Measurements from ENCODE around the gene RTN3.

RTN3 gene

DNA sequence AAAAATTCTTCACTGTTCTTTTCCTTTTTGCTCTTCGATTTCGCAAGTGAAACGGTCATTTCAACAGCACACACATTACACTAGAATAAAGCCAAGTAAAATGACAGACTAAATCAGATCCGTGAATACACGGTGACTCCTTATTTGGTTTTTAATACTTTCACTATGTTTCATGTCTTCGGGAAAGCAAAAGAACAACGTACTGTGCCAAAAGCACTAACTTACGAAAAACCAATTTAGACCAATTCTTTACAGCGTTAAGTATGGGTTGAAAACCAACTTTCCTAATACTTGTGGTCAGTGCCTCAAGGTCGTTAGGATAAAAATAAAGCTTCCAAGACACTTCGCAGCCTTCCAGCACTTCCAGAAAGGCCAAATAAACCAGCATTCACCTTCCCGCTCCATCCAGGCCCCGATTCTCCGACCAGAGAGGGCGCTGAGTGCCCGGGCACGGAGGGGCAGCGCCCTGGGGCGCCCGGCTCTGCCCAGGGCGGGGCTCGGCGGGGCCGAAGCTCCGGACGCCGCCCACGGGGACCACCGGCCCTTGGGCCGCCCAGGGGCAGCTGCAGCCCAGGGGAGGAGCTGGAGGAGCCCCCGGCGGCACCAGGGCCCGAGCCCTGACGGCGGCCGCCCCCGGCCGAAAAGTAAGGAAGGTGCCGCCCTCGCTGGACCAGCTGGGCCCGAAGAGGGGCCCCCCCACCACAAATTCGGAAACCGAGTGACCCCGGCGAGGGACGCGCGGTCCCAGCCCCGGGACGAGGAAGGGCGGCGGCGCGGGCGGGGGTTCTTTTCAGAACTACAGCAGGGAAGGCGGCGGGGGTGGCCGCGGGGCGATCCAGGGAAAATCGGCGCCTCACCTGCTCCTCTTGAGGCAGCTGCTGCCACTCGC, 10.6 kb upstream of the RTN3 start:
- peak; percentile 61 for DNase-seq (ENCODE audit: extremely low spot score)
- TF ChIP-seq, protein P1, sequence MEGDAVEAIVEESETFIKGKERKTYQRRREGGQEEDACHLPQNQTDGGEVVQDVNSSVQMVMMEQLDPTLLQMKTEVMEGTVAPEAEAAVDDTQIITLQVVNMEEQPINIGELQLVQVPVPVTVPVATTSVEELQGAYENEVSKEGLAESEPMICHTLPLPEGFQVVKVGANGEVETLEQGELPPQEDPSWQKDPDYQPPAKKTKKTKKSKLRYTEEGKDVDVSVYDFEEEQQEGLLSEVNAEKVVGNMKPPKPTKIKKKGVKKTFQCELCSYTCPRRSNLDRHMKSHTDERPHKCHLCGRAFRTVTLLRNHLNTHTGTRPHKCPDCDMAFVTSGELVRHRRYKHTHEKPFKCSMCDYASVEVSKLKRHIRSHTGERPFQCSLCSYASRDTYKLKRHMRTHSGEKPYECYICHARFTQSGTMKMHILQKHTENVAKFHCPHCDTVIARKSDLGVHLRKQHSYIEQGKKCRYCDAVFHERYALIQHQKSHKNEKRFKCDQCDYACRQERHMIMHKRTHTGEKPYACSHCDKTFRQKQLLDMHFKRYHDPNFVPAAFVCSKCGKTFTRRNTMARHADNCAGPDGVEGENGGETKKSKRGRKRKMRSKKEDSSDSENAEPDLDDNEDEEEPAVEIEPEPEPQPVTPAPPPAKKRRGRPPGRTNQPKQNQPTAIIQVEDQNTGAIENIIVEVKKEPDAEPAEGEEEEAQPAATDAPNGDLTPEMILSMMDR (IDR thresholded peaks at IDR 0.05; ENCODE audit: control extremely low read depth, extremely low read depth, low read depth, missing control alignments), result peak; percentile 58
- CTCF ChIA-PET, result interaction anchor here (0.7 to 3.6 kb wide), 15 partner anchors 9 to 147 kb away, joined by 3 to 19 read pairs (median 3); partner anchors contain the start of gene RTN3
- POLR2A ChIA-PET, result interaction anchor here (1.1 kb wide), 1 partner anchor 11 kb away, joined by 5 read pairs; the partner anchor contains the start of gene RTN3

DNA sequence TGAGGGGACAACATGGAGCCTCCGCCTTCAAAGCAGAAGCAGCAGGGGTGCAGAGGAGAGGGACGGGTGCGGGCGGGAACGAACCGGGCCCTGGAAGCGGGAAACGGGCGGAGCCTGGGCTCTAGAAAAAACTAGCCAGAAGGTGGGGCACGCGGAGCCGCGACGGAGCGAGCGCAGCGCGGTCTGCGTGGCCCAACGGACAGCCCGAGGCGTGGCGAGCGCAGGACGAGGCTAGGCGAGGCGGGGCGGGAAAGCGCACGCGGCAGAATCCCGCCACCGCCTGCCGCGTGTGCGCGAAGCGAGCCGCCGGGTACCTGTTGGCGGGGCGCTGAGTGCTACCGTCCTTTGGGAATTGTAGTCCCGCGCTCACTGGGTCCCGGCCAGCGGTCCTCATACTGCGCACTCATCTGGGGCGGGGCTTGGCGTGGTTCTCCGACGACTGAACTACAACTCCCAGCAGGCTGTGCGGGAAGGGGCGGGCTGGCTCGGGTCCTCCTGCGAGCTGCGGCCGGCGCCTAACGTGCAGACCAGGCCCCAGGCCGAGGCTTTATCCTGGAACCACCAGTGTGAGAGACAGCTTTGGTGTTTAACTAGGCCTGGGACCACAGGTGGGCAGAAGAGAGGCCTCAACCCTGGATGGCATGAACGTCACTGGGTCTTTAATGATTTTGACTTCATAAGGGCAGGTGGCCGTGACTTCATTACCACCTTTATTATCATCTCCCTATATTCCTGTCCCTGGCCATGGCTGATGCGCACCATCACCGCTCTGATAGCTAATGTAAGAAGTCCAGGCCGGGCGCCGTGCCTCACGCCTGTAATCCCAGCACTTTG, 9.8 kb upstream of the RTN3 start, which contains the start of gene ATL3:
Gene ATL3, minus strand, starts transcription at position 55 of the 834 bp plus-strand sequence. Its CDS starts 41 bp downstream, at position 14.
- POLR2A ChIA-PET, result interaction anchor here (1.1 kb wide), 1 partner anchor 10 kb away, joined by 5 read pairs; the partner anchor contains the start of gene RTN3
- peak; percentile 96 for DNase-seq (ENCODE audit: extremely low spot score)
- CTCF ChIA-PET, result interaction anchor here (0.7 to 3.6 kb wide), 16 partner anchors 10 to 148 kb away, joined by 3 to 19 read pairs (median 4); partner anchors contain the start of gene RTN3
- TF ChIP-seq, protein P1 (IDR thresholded peaks at IDR 0.05; ENCODE audit: control extremely low read depth, extremely low read depth, low read depth, missing control alignments), result peak; percentile 17

DNA sequence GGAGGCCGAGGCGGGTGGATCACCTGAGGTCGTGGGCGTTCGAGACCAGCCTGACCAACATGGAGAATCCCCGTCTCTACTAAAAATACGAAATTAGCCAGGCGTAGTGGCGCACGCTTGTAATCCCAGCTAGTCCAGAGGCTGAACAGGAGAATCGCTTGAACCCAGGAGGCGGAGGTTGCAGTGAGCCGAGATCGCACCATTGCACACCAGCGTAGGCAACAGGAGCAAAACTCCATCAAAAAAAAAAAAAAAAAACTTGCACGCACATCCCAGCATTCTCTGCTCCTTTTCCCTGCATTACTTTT, 9.2 kb upstream of the RTN3 start:
- ChIA-PET POLR2A (no interaction called here), CTCF (interaction anchor here (0.7 to 3.6 kb wide), 4 partner anchors 10 to 35 kb away, joined by 3 to 19 read pairs (median 10); partner anchors contain the start of gene RTN3)
- TF ChIP-seq, protein P1 (IDR thresholded peaks at IDR 0.05; ENCODE audit: control extremely low read depth, extremely low read depth, low read depth, missing control alignments), result no peak
- DNase-seq (ENCODE audit: extremely low spot score), result no peak

DNA sequence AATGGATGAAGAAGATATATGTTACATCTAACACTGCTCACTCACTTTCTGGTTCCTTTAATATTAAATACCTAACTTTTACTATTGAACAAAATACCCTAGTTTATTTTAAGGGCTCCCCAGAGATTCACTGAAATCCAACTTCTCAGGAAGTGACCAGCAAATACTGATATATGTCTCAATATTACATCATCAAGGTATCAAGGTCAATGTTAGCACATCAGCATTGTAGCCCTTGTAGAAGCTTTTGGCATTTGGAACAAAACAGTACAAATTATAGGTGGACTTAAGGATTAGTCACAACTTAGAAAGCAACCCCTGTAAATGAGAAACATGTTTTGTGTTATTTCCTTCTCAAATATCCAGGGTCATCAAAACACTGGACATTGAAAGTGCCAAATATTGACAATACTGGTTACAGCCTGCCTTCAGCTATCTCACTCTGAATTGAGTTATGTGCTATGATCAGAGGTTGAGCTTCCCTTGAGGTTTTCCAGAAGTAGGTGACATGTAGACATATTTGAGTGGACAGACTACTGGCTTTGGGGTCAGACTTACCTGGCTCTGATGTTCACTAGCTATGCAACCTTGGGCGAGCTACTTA, 8.3 kb upstream of the RTN3 start:
- ChIA-PET POLR2A (no interaction called here), CTCF (interaction anchor here (1.1 to 2.9 kb wide), 4 partner anchors 9 to 65 kb away, joined by 3 to 14 read pairs (median 5); partner anchors contain the start of gene RTN3)
- DNase-seq (ENCODE audit: extremely low spot score), result no peak
- TF ChIP-seq, protein P1 (IDR thresholded peaks at IDR 0.05; ENCODE audit: control extremely low read depth, extremely low read depth, low read depth, missing control alignments), result no peak

DNA sequence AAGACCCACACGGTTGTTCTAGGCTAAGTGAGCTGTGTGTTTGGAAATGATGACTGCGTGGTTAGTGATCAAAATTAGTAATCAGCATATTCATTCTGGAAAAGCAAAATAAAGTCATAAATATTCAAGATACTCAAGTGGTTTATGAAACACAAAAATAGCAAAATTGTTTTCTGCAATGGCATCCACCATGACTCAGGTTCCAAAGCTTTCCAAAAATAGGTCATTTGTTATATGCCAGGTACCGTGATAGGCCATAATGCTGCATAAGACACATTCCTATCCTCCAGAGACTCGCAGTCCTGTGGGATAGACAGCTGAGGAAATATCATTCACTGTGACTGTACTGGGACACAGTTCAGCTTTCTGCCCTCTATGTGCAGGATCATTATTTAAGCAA, 7.7 kb upstream of the RTN3 start:
- ChIA-PET CTCF (interaction anchor here (1.1 to 2.9 kb wide), 4 partner anchors 8 to 65 kb away, joined by 3 to 14 read pairs (median 5); partner anchors contain the start of gene RTN3), POLR2A (no interaction called here)
- DNase-seq (ENCODE audit: extremely low spot score), result no peak
- TF ChIP-seq, protein P1 (IDR thresholded peaks at IDR 0.05; ENCODE audit: control extremely low read depth, extremely low read depth, low read depth, missing control alignments), result no peak

Data from GM10248 (cell line).